WTC11 (cell line): Measurements from ENCODE around the gene AGFG2. TPM values are rescaled to one million over a fixed set of nuclear protein-coding genes. Genes with fewer than 3 reads are reported as not detected.

Source experiments
- ATF1 ChIP-seq: sonication (generic); formaldehyde crosslinking; IDR thresholded peaks from 2 replicates; pipeline ENCODE4 v1.8.1; 2023; ENCODE audit warnings: mild to moderate bottlenecking, moderate library complexity, missing genetic modification reagents
- CREM ChIP-seq: sonication (generic); formaldehyde crosslinking; IDR thresholded peaks from 2 replicates; pipeline ENCODE4 v1.8.1; 2022; ENCODE audit warnings: mild to moderate bottlenecking, missing genetic modification reagents, moderate library complexity
- FOXP1 ChIP-seq: sonication (generic); formaldehyde crosslinking; IDR thresholded peaks from 2 replicates; pipeline ENCODE4 v1.8.0; 2022; ENCODE audit warnings: missing genetic modification reagents, mild to moderate bottlenecking, moderate library complexity, borderline replicate concordance
- GRHL2 ChIP-seq: fragments of 250-450 bp; sonication (Bioruptor Pico); IDR thresholded peaks from 2 replicates; pipeline ENCODE4 v1.8.0; 2022; ENCODE audit warnings: mild to moderate bottlenecking, moderate library complexity; ENCODE audit not compliant: insufficient replicate concordance, severe bottlenecking
- GTF2I ChIP-seq: fragments of 250-450 bp; sonication (Bioruptor Pico); conservative IDR thresholded peaks from 2 replicates; pipeline ENCODE4 v1.4.0; 2021; ENCODE audit warnings: mild to moderate bottlenecking
- NR1H2 ChIP-seq: sonication (generic); formaldehyde crosslinking; IDR thresholded peaks from 2 replicates; pipeline ENCODE4 v1.9.0; 2021; ENCODE audit warnings: mild to moderate bottlenecking, moderate library complexity, missing genetic modification reagents
- PRRX2 ChIP-seq: fragments of 250-450 bp; sonication (Bioruptor Pico); IDR thresholded peaks from 2 replicates; pipeline ENCODE4 v1.8.0; 2021; ENCODE audit warnings: mild to moderate bottlenecking
- RORB ChIP-seq: fragments of 250-450 bp; sonication (Bioruptor Pico); IDR thresholded peaks from 2 replicates; pipeline ENCODE4 v1.9.0; 2021; ENCODE audit warnings: mild to moderate bottlenecking
- SMAD3 ChIP-seq: sonication (generic); formaldehyde crosslinking; IDR thresholded peaks from 2 replicates; pipeline ENCODE4 v1.8.0; 2022; ENCODE audit warnings: missing genetic modification reagents, mild to moderate bottlenecking, borderline replicate concordance
- SOX15 ChIP-seq: fragments of 250-450 bp; sonication (Bioruptor Pico); IDR thresholded peaks from 2 replicates; pipeline ENCODE4 v1.9.0; 2021; ENCODE audit warnings: mild to moderate bottlenecking
- SP1 ChIP-seq: sonication (generic); formaldehyde crosslinking; conservative IDR thresholded peaks from 2 replicates; pipeline ENCODE4 v1.8.1; 2022; ENCODE audit warnings: missing genetic modification reagents
- TCF7 ChIP-seq: sonication (generic); formaldehyde crosslinking; IDR thresholded peaks from 2 replicates; pipeline ENCODE4 v1.8.0; 2022; ENCODE audit warnings: mild to moderate bottlenecking, low read depth, missing genetic modification reagents, moderate library complexity
- TEAD1 ChIP-seq: sonication (generic); formaldehyde crosslinking; IDR thresholded peaks from 2 replicates; pipeline ENCODE4 v1.8.0; 2022; ENCODE audit warnings: mild to moderate bottlenecking, missing genetic modification reagents
- ZNF219 ChIP-seq: sonication (generic); formaldehyde crosslinking; IDR thresholded peaks from 2 replicates; pipeline ENCODE4 v1.8.0; 2023; ENCODE audit warnings: missing genetic modification reagents, mild to moderate bottlenecking, borderline replicate concordance
- ZNF232 ChIP-seq: sonication (generic); formaldehyde crosslinking; IDR thresholded peaks from 2 replicates; pipeline ENCODE4 v1.8.0; 2022; ENCODE audit warnings: mild to moderate bottlenecking, missing genetic modification reagents
- ZNF416 ChIP-seq: fragments of 250-450 bp; sonication (Bioruptor Pico); IDR thresholded peaks from 2 replicates; pipeline ENCODE4 v1.9.0; 2021; ENCODE audit warnings: mild to moderate bottlenecking, inconsistent platforms
- ZNF671 ChIP-seq: fragments of 250-450 bp; sonication (Bioruptor Pico); IDR thresholded peaks from 2 replicates; pipeline ENCODE4 v1.8.0; 2021; ENCODE audit warnings: mild to moderate bottlenecking
- total RNA-seq: library from RNA; stranded (reverse); gene quantifications from 3 replicates; pipeline ENCODE4 v1.2.3, GENCODE V29; 2021
- TF ChIP-seq, protein P1 (sequence below): sonication (generic); formaldehyde crosslinking; IDR thresholded peaks from 2 replicates; pipeline ENCODE4 v1.8.0; 2023; ENCODE audit warnings: missing genetic modification reagents, mild to moderate bottlenecking, borderline replicate concordance
- TF ChIP-seq, protein P2 (sequence below): sonication (generic); formaldehyde crosslinking; IDR thresholded peaks from 2 replicates; pipeline ENCODE4 v1.8.1; 2023; ENCODE audit warnings: mild to moderate bottlenecking, moderate library complexity, missing genetic modification reagents
- TF ChIP-seq, protein P3 (sequence below): sonication (generic); formaldehyde crosslinking; IDR thresholded peaks from 2 replicates; pipeline ENCODE4 v1.8.0; 2022; ENCODE audit warnings: mild to moderate bottlenecking, missing genetic modification reagents
- TF ChIP-seq, protein P4 (sequence below): sonication (generic); formaldehyde crosslinking; IDR thresholded peaks from 2 replicates; pipeline ENCODE4 v1.8.1; 2023; ENCODE audit warnings: mild to moderate bottlenecking, missing genetic modification reagents
- TF ChIP-seq, protein P5 (sequence below): sonication (generic); formaldehyde crosslinking; IDR thresholded peaks from 2 replicates; pipeline ENCODE4 v1.8.0; 2023; ENCODE audit warnings: mild to moderate bottlenecking, missing genetic modification reagents
- TF ChIP-seq, protein P6 (sequence below): fragments of 250-450 bp; sonication (Bioruptor Pico); IDR thresholded peaks from 2 replicates; pipeline ENCODE4 v1.9.0; 2021; ENCODE audit warnings: moderate library complexity, mild to moderate bottlenecking, inconsistent platforms, borderline replicate concordance
- TF ChIP-seq, protein P7 (sequence below): sonication (generic); formaldehyde crosslinking; IDR thresholded peaks from 2 replicates; pipeline ENCODE4 v1.8.1; 2023; ENCODE audit warnings: mild to moderate bottlenecking, missing genetic modification reagents, moderate library complexity
- TF ChIP-seq, protein P8 (sequence below): sonication (generic); formaldehyde crosslinking; IDR thresholded peaks from 2 replicates; pipeline ENCODE4 v1.8.1; 2022; ENCODE audit warnings: mild to moderate bottlenecking, moderate library complexity, missing genetic modification reagents

Gene AGFG2
- total RNA-seq, 1 experiment from 2014 or later = 6.4 TPM

DNA sequence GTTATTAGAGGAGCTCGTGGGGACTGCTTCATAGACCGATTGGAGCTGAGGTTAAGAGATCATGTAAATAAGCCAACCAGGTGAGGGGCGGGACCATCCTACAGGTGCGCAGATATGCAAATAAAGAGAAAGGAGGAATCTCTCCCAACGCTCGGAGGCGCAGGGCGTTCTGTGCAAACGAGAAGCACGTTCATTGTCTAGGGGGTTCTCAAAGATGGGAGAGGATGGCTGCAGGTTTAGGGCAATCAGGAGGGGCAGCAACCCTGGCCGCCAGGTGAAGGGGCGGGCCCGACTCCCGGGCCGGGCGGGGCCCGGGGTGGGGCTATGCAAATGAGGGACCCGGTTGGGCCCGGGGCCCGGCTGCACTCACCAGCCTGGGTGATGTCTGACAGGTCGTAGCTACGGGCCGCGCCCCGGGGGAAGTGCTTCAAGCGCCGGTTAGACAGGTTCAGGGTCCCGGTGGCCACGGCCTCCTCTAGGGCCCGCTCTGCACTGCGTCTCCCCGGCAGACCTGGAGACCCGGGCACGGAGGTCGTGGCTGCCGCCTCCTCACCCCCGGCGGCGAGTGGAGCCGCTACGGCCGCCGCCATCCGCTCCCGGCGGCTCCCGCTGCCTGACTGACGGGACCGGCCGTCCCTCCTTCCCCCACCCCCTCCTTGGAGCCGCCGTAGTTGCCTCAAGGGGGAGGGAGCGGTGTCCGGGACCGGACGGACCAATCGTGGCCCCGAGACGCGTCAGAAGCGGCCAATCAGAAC, 46.7 kb downstream of the AGFG2 start, which contains the start of gene LRCH4 (continued):
- TF ChIP-seq, protein P1, sequence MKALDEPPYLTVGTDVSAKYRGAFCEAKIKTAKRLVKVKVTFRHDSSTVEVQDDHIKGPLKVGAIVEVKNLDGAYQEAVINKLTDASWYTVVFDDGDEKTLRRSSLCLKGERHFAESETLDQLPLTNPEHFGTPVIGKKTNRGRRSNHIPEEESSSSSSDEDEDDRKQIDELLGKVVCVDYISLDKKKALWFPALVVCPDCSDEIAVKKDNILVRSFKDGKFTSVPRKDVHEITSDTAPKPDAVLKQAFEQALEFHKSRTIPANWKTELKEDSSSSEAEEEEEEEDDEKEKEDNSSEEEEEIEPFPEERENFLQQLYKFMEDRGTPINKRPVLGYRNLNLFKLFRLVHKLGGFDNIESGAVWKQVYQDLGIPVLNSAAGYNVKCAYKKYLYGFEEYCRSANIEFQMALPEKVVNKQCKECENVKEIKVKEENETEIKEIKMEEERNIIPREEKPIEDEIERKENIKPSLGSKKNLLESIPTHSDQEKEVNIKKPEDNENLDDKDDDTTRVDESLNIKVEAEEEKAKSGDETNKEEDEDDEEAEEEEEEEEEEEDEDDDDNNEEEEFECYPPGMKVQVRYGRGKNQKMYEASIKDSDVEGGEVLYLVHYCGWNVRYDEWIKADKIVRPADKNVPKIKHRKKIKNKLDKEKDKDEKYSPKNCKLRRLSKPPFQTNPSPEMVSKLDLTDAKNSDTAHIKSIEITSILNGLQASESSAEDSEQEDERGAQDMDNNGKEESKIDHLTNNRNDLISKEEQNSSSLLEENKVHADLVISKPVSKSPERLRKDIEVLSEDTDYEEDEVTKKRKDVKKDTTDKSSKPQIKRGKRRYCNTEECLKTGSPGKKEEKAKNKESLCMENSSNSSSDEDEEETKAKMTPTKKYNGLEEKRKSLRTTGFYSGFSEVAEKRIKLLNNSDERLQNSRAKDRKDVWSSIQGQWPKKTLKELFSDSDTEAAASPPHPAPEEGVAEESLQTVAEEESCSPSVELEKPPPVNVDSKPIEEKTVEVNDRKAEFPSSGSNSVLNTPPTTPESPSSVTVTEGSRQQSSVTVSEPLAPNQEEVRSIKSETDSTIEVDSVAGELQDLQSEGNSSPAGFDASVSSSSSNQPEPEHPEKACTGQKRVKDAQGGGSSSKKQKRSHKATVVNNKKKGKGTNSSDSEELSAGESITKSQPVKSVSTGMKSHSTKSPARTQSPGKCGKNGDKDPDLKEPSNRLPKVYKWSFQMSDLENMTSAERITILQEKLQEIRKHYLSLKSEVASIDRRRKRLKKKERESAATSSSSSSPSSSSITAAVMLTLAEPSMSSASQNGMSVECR (CRISPR knock-in tag) = peak; percentile 96; the same call in 1 of the 2 replicates
- TF ChIP-seq, protein P2, sequence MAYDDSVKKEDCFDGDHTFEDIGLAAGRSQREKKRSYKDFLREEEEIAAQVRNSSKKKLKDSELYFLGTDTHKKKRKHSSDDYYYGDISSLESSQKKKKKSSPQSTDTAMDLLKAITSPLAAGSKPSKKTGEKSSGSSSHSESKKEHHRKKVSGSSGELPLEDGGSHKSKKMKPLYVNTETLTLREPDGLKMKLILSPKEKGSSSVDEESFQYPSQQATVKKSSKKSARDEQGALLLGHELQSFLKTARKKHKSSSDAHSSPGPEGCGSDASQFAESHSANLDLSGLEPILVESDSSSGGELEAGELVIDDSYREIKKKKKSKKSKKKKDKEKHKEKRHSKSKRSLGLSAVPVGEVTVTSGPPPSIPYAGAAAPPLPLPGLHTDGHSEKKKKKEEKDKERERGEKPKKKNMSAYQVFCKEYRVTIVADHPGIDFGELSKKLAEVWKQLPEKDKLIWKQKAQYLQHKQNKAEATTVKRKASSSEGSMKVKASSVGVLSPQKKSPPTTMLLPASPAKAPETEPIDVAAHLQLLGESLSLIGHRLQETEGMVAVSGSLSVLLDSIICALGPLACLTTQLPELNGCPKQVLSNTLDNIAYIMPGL (CRISPR knock-in tag) = peak; percentile 82; the same call in 1 of the 2 replicates
- TF ChIP-seq GRHL2 (CRISPR knock-in tag) = no peak
- TF ChIP-seq ZNF232 (CRISPR knock-in tag) = 0 out of 2 replicates have a peak, but pooled peaks have one; percentile 18
- TF ChIP-seq, protein P3, sequence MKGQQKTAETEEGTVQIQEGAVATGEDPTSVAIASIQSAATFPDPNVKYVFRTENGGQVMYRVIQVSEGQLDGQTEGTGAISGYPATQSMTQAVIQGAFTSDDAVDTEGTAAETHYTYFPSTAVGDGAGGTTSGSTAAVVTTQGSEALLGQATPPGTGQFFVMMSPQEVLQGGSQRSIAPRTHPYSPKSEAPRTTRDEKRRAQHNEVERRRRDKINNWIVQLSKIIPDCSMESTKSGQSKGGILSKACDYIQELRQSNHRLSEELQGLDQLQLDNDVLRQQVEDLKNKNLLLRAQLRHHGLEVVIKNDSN (CRISPR knock-in tag) = peak; percentile 70
- TF ChIP-seq, protein P4, sequence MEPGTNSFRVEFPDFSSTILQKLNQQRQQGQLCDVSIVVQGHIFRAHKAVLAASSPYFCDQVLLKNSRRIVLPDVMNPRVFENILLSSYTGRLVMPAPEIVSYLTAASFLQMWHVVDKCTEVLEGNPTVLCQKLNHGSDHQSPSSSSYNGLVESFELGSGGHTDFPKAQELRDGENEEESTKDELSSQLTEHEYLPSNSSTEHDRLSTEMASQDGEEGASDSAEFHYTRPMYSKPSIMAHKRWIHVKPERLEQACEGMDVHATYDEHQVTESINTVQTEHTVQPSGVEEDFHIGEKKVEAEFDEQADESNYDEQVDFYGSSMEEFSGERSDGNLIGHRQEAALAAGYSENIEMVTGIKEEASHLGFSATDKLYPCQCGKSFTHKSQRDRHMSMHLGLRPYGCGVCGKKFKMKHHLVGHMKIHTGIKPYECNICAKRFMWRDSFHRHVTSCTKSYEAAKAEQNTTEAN (CRISPR knock-in tag) = 0 out of 2 replicates have a peak, but pooled peaks have one; percentile 67
- peak; percentile 61; the same call in 1 of the 2 replicates for TF ChIP-seq TEAD1 (CRISPR knock-in tag)
- TF ChIP-seq, protein P5, sequence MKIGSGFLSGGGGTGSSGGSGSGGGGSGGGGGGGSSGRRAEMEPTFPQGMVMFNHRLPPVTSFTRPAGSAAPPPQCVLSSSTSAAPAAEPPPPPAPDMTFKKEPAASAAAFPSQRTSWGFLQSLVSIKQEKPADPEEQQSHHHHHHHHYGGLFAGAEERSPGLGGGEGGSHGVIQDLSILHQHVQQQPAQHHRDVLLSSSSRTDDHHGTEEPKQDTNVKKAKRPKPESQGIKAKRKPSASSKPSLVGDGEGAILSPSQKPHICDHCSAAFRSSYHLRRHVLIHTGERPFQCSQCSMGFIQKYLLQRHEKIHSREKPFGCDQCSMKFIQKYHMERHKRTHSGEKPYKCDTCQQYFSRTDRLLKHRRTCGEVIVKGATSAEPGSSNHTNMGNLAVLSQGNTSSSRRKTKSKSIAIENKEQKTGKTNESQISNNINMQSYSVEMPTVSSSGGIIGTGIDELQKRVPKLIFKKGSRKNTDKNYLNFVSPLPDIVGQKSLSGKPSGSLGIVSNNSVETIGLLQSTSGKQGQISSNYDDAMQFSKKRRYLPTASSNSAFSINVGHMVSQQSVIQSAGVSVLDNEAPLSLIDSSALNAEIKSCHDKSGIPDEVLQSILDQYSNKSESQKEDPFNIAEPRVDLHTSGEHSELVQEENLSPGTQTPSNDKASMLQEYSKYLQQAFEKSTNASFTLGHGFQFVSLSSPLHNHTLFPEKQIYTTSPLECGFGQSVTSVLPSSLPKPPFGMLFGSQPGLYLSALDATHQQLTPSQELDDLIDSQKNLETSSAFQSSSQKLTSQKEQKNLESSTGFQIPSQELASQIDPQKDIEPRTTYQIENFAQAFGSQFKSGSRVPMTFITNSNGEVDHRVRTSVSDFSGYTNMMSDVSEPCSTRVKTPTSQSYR = peak; percentile 99
- peak; percentile 87 for TF ChIP-seq FOXP1 (CRISPR knock-in tag)
- peak; percentile 87; the same call in 1 of the 2 replicates for TF ChIP-seq ZNF416 (CRISPR knock-in tag)
- no peak for TF ChIP-seq RORB (CRISPR knock-in tag)
- TF ChIP-seq SP1 (CRISPR knock-in tag) = peak; percentile 95
- TF ChIP-seq, protein P6, sequence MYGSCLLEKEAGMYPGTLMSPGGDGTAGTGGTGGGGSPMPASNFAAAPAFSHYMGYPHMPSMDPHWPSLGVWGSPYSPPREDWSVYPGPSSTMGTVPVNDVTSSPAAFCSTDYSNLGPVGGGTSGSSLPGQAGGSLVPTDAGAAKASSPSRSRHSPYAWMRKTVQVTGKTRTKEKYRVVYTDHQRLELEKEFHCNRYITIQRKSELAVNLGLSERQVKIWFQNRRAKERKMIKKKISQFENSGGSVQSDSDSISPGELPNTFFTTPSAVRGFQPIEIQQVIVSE (CRISPR knock-in tag) = no peak
- no peak for TF ChIP-seq GTF2I (CRISPR knock-in tag)
- TF ChIP-seq SMAD3 (CRISPR knock-in tag) = no peak
- TF ChIP-seq, protein P7, sequence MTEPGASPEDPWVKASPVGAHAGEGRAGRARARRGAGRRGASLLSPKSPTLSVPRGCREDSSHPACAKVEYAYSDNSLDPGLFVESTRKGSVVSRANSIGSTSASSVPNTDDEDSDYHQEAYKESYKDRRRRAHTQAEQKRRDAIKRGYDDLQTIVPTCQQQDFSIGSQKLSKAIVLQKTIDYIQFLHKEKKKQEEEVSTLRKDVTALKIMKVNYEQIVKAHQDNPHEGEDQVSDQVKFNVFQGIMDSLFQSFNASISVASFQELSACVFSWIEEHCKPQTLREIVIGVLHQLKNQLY (CRISPR knock-in tag) = no peak
- TF ChIP-seq ZNF671 (CRISPR knock-in tag) = no peak
- TF ChIP-seq, protein P8, sequence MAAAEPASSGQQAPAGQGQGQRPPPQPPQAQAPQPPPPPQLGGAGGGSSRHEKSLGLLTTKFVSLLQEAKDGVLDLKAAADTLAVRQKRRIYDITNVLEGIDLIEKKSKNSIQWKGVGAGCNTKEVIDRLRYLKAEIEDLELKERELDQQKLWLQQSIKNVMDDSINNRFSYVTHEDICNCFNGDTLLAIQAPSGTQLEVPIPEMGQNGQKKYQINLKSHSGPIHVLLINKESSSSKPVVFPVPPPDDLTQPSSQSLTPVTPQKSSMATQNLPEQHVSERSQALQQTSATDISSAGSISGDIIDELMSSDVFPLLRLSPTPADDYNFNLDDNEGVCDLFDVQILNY (CRISPR knock-in tag) = no peak
- TF ChIP-seq ZNF219 = peak; percentile 78; the same call in 1 of the 2 replicates
- TF ChIP-seq ATF1 (CRISPR knock-in tag) = 0 out of 2 replicates have a peak, but pooled peaks have one; percentile 61
- no peak for TF ChIP-seq SOX15
- TF ChIP-seq TCF7 (CRISPR knock-in tag) = 0 out of 2 replicates have a peak, but pooled peaks have one; percentile 27
- TF ChIP-seq NR1H2 (CRISPR knock-in tag) = no peak
- TF ChIP-seq CREM (CRISPR knock-in tag) = peak; percentile 73; the same call in 1 of the 2 replicates
- 0 out of 2 replicates have a peak, but pooled peaks have one; percentile 40 for TF ChIP-seq PRRX2
